GM19324 (cell line): ENCODE data around the gene VPS16.

ENCODE experiments used
- ATAC-seq: cut with Tn5 transposase; IDR thresholded peaks from one replicate; pipeline ENCODE4 v1.9.1; 2021; ENCODE audit warnings: mild to moderate bottlenecking, moderate library complexity; ENCODE audit not compliant: unreplicated experiment, low FRiP score

The VPS16 gene

DNA sequence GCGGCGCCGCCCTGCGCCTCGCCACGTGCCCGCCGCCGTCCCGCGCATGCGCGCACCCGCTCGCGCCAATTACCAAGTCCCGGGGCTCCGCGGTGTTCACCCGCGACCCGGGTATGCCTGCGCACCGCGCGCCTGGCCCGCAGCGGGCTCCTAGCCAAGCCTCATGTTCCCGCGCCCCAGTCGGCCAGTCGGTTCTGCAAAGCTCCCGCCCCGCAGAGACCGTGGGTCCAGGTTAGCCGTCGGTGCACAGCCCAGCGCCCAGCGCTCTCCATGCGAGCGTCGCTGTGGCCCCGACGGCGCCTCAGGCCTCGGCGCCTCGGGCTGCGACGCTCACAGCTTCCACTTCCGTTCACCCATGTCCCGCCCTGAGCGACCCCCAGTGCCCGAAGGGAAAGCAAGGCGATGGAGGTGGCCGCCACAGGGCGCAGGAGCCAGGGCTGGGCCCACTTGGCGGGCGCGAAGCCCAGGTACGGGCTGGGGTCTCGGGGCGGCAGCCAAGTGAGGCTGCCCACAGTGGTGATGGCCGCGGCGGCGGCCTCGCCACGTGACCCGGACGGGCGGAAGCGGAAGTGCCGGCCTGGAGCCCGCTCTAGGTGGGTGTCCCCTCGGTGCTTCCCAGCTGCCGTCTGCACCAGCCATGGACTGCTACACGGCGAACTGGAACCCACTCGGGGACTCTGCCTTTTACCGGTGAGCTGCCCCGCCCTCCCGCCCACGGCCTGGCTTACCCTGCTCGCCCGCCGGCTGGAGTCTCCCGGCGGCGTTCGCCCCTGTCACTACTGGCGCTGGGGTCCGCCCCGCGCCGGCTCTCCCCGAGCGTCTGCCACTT is at the start of gene VPS16, which contains the start of gene PCED1A:
Gene VPS16, plus strand, starts transcription at position 608 of the 829 bp plus-strand sequence. Its CDS starts 30 bp downstream, at position 638.
Gene PCED1A, minus strand, starts transcription at position 518 of the 829 bp plus-strand sequence. CDS start 743 bp downstream, outside the sequence.
- peak; percentile 91 for ATAC-seq

GRCh38 chr20:2793471-2793870 is 47.1 kb upstream of the VPS16 start:
- no peak for ATAC-seq

DNA sequence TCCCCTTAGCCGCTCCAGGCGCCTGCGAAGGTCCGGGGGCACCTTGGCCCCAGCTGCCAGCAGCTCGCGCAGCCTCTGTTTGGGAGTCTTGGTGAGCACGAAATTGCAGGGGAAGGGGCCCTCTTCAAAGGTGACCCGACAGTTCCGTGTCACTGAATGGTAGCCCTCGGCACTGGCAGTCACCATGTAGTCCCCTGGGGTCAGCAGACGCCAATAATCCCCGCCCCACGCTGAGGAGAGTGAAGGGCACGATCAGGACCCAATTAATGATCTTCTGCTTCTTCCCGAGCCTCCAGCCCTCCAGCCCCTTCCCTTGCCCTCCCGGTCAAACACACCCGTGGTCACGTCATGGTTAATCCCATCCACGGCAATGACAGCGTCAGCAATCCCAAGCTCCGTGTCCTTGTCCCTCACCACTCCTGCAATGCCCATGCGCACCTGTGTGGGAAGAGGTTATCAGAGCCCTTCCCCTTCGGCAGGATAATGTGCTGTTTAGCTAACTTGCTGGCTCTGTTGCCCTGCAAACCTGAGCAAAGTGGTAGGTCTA is 46.3 kb upstream of the VPS16 start:
- no peak for ATAC-seq

- ATAC-seq, result no peak
Measured at GRCh38 chr20:2794866-2795447, 45.6 kb upstream of the VPS16 start.

- ATAC-seq, result no peak
Measured at GRCh38 chr20:2795451-2795850, 45.1 kb upstream of the VPS16 start.

- ATAC-seq, result no peak
Measured at GRCh38 chr20:2796011-2796660, 44.4 kb upstream of the VPS16 start.

GRCh38 chr20:2797136-2797983 is 43.2 kb upstream of the VPS16 start:
- no peak for ATAC-seq

- no peak for ATAC-seq
Measured at GRCh38 chr20:2798095-2798805, 42.3 kb upstream of the VPS16 start.

DNA sequence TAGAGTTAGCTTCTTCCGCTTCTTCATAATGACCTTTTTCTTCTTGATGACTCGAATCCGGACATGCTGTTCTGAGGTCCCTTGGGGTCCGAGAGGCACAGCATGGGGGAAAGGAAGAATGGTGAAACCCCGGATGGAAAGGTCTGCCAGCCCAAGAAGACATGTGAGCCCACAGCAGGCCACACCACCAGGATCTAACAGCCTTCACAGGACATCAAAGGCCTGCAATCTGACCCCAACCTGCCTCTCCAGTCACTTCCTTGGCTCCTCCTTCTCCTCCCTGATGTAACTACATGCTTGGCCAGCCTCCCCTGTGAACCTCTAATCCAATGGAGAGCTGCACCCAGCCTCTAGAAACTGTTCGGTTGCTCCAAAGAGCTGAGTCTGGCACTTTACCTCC is 41.7 kb upstream of the VPS16 start:
- ATAC-seq, result no peak

- ATAC-seq, result no peak
Measured at GRCh38 chr20:2799271-2799670, 41.3 kb upstream of the VPS16 start.

- peak; percentile 21 for ATAC-seq
Measured at GRCh38 chr20:2799688-2800520, 40.6 kb upstream of the VPS16 start.

DNA sequence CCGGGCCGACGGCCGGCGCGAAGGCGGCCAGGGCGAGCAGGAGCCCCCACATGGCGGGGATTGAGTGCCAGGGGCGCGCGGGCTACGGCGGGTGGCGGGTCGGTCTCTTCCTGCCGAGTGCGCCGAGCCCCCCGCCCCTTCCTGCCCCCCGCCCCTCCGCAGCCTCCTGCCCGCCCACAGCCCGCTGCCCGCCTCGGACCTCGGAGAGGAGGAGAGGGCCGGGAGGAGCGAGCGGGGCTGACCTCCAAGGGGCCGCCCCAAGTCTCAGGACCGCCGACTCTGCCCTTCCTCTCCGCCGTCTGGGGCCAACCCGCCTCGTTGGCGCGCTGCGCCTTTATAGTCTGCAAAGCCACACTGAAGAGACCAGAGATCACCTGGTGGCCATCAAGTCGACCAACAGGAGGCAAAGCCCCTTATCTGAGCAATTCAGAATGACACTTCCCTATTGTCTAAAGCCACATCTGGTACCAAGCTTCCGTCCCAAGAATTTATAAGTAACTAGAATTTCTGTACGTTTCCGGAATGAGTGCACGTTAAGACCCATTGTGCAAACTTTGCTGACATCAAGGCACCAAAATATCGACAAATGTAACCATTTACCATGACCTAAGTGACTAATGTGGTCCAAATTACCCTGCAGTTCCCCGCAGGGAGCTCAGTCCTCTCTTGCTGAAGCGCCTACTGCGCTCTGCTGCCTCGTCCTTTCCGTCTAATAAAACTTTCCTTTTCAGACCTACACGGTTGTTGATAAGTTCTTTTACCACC is 39.8 kb upstream of the VPS16 start, which contains the start of gene CPXM1:
Gene CPXM1, minus strand, starts transcription at position 107 of the 765 bp plus-strand sequence. Its CDS starts 55 bp downstream, at position 52.
- ATAC-seq, result peak; percentile 42

- no peak for ATAC-seq
Measured at GRCh38 chr20:2801286-2801728, 39.2 kb upstream of the VPS16 start.

GRCh38 chr20:2804041-2804828 is 36.3 kb upstream of the VPS16 start:
- no peak for ATAC-seq

GRCh38 chr20:2804852-2805688 is 35.5 kb upstream of the VPS16 start:
- ATAC-seq, result no peak

GRCh38 chr20:2805689-2806350 is 34.7 kb upstream of the VPS16 start:
- no peak for ATAC-seq
